OCI-LY3 (cell line): ENCODE results near the gene MYO16.

Experiments used
- H2AFZ ChIP-seq: fragments of 200-600, 300-600 bp; shearing (Covaris generic); 2 replicates; pipeline ENCODE4 v1.6.0; 2014; ENCODE audit warnings: antibody characterized with exemption, low read depth, low read length
- H3K27ac ChIP-seq: fragments of 200-600, 300-600 bp; sonication (generic); 2 replicates; pipeline ENCODE4 v1.5.1; 2014; ENCODE audit warnings: mild to moderate bottlenecking, low read length, moderate library complexity, mixed read lengths
- H3K27me3 ChIP-seq: fragments of 200-600, 300-600 bp; sonication (generic); 2 replicates; pipeline ENCODE4 v1.6.1; 2014; ENCODE audit warnings: low read depth, low read length, mixed read lengths
- H3K36me3 ChIP-seq: fragments of 200-600, 300-600 bp; sonication (generic); replicated peaks from 2 replicates; pipeline ENCODE3; 2014; ENCODE audit warnings: low read depth, low read length, mixed read lengths
- H3K4me1 ChIP-seq: fragments of 300-600, 200-600 bp; sonication (generic); 2 replicates; pipeline ENCODE4 v1.6.1; 2014; ENCODE audit warnings: low read length, mixed read lengths
- H3K4me2 ChIP-seq: fragments of 200-600, 300-600 bp; sonication (generic); 2 replicates; pipeline ENCODE4 v1.6.1; 2014; ENCODE audit warnings: low read length, mixed read lengths
- H3K4me3 ChIP-seq: fragments of 300-600, 200-600 bp; sonication (generic); 2 replicates; pipeline ENCODE4 v1.5.1; 2014; ENCODE audit warnings: antibody characterized with exemption, mild to moderate bottlenecking, low read length, moderate library complexity
- H3K79me2 ChIP-seq: fragments of 300-600, 200-600 bp; shearing (Covaris generic); 2 replicates; pipeline ENCODE4 v1.6.1; 2014; ENCODE audit warnings: mild to moderate bottlenecking, low read length, mixed read lengths
- H3K9ac ChIP-seq: fragments of 300-600, 200-600 bp; shearing (Covaris generic); 2 replicates; pipeline ENCODE4 v1.6.0; 2014; ENCODE audit warnings: mild to moderate bottlenecking, low read length, moderate library complexity
- H3K9me3 ChIP-seq: fragments of 200-600, 300-600 bp; shearing (Covaris generic); 2 replicates; pipeline ENCODE4 v1.6.1; 2014; ENCODE audit warnings: low read length, mixed read lengths; ENCODE audit not compliant: insufficient read depth
- H4K20me1 ChIP-seq: fragments of 200-600, 300-600 bp; sonication (generic); 2 replicates; pipeline ENCODE4 v1.6.1; 2016; ENCODE audit warnings: low read length, mixed read lengths; ENCODE audit not compliant: insufficient read depth
- EZH2phosphoT487 ChIP-seq: fragments of 200-600 bp; shearing (Covaris generic); IDR thresholded peaks from 2 replicates; pipeline ENCODE4 v1.6.1; 2018; ENCODE audit warnings: antibody characterized with exemption, mixed run types, low read depth
- TF ChIP-seq, protein P1 (sequence below): fragments of 200-600, 300-600 bp; sonication (generic); IDR thresholded peaks from 2 replicates; pipeline ENCODE4 v1.5.1; 2014; ENCODE audit warnings: antibody characterized with exemption, low read length, low read depth

MYO16 gene

DNA sequence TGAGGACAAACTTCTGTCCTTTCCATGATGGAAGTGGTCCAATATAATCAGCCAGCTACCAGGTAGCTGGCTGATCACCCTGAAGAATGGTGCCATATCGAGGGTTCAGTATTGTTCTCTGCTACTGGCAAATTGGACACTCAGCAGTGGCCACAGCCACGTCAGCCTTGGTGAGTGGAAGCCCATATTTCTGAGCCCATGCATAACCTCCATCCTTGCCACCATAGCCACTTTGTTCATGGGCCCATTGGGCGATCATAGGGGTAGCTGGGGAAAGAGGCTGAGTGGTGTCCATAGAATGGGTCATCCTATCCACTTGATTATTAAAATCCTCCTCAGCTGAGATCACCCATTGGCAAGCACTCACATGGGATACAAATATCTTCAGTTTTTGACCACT is 591.2 kb downstream of the MYO16 start:
- H2AFZ ChIP-seq = no peak overlapping the region
- no peaks in the 10 kb centered on the region for H3K79me2 ChIP-seq
- H3K9ac ChIP-seq = no peak overlapping the region
- H4K20me1 ChIP-seq = no peaks in the 10 kb centered on the region
- no peaks in the 10 kb centered on the region for H3K9me3 ChIP-seq
- H3K27ac ChIP-seq = no peak overlapping the region
- no peak for TF ChIP-seq EZH2phosphoT487
- TF ChIP-seq, protein P1, sequence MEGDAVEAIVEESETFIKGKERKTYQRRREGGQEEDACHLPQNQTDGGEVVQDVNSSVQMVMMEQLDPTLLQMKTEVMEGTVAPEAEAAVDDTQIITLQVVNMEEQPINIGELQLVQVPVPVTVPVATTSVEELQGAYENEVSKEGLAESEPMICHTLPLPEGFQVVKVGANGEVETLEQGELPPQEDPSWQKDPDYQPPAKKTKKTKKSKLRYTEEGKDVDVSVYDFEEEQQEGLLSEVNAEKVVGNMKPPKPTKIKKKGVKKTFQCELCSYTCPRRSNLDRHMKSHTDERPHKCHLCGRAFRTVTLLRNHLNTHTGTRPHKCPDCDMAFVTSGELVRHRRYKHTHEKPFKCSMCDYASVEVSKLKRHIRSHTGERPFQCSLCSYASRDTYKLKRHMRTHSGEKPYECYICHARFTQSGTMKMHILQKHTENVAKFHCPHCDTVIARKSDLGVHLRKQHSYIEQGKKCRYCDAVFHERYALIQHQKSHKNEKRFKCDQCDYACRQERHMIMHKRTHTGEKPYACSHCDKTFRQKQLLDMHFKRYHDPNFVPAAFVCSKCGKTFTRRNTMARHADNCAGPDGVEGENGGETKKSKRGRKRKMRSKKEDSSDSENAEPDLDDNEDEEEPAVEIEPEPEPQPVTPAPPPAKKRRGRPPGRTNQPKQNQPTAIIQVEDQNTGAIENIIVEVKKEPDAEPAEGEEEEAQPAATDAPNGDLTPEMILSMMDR = no peak
- no peaks in the 10 kb centered on the region for H3K27me3 ChIP-seq
- H3K4me2 ChIP-seq = no peak overlapping the region
- no peaks in the 10 kb centered on the region for H3K36me3 ChIP-seq
- no peaks in the 10 kb centered on the region for H3K4me1 ChIP-seq
- H3K4me3 ChIP-seq = no peak overlapping the region

- no peaks in the 10 kb centered on the region for H3K36me3 ChIP-seq
- H3K4me2 ChIP-seq = no peak overlapping the region
- no peak for TF ChIP-seq EZH2phosphoT487
- TF ChIP-seq, protein P1 = no peak
- no peaks in the 10 kb centered on the region for H3K27me3 ChIP-seq
- no peak overlapping the region for H3K9ac ChIP-seq
- H3K4me3 ChIP-seq = no peak overlapping the region
- H2AFZ ChIP-seq = no peak overlapping the region
- H3K9me3 ChIP-seq = no peaks in the 10 kb centered on the region
- no peaks in the 10 kb centered on the region for H4K20me1 ChIP-seq
- H3K27ac ChIP-seq = no peak overlapping the region
- H3K79me2 ChIP-seq = no peaks in the 10 kb centered on the region
- no peaks in the 10 kb centered on the region for H3K4me1 ChIP-seq
Measured at GRCh38 chr13:109224033-109224432, 594.6 kb downstream of the MYO16 start.

DNA sequence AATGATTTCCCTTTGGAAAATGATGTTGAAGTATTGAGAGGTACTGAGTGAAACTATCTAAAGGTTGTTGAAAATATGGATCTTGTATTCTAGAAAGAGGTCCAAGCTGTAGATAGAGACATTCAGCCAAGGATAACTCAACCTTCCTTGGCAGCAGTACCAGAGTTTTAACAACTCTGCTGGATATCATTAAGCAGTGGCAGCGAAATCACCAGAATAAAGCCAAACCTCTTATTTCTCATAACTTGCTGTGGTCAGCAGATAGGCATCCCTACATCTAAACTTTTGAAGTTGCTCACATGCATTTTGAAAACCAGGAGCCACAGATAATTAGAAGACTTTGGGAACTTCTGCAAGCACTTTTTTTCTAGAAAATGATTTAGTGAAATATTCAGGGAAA is 597.2 kb downstream of the MYO16 start:
- no peaks in the 10 kb centered on the region for H4K20me1 ChIP-seq
- no peak overlapping the region for H2AFZ ChIP-seq
- H3K4me1 ChIP-seq = no peaks in the 10 kb centered on the region
- no peaks in the 10 kb centered on the region for H3K79me2 ChIP-seq
- TF ChIP-seq, protein P1 = no peak
- TF ChIP-seq EZH2phosphoT487 = no peak
- H3K36me3 ChIP-seq = no peaks in the 10 kb centered on the region
- no peak overlapping the region for H3K27ac ChIP-seq
- no peak overlapping the region for H3K4me3 ChIP-seq
- no peaks in the 10 kb centered on the region for H3K9me3 ChIP-seq
- no peak overlapping the region for H3K9ac ChIP-seq
- H3K4me2 ChIP-seq = no peak overlapping the region
- no peaks in the 10 kb centered on the region for H3K27me3 ChIP-seq

DNA sequence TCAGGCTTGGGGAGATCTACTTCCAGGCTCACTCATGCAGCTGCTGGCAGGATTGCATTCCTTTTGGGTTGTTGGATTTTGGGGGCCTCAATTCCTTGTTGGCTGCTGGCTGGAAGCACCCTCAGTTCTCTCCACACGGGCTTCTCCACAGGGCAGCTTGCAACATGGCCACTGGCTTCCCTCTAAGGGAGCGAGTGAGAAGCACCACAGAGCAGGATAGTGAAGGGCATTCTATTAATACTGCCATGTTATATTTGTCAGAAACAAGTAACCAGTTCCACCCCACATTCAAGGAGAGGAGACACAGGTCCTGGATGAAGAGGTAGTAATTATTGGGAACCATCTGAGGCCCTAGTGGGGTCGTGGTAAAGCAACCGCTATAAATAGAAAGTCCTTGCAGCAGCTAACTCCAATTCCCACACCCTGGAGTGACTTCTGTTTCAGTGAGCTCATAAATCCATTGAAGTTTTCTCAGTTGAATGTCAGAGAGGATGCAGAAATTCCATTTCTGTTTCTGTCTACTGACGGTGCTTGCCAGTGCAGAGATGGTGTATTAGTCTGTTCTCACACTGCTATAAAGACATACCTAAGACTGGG is 598.0 kb downstream of the MYO16 start:
- Histone ChIP-seq H3K27me3 (no peaks in the 10 kb centered on the region), H3K36me3 (no peaks in the 10 kb centered on the region), H3K4me2 (no peak overlapping the region), H3K27ac (no peak overlapping the region), H3K4me3 (no peak overlapping the region), H3K9me3 (no peaks in the 10 kb centered on the region), H3K79me2 (no peaks in the 10 kb centered on the region), H3K9ac (no peak overlapping the region), H3K4me1 (no peaks in the 10 kb centered on the region), H2AFZ (no peak overlapping the region), H4K20me1 (no peaks in the 10 kb centered on the region)
- TF ChIP-seq, protein P1 = no peak
- no peak for TF ChIP-seq EZH2phosphoT487
